Calu3 (cell line): ENCODE results near the gene C10orf62. TPM values are rescaled to one million over a fixed set of nuclear protein-coding genes. Genes with fewer than 3 reads are reported as not detected.

Source experiments
- BruUV-seq: library from RNA; stranded (reverse); fragments of 400-500 nt; replicated peaks from 2 replicates; lab custom pipeline; 2021; lab: Mats Ljungman, UMichigan
- CTCF ChIA-PET: fragments of 300-600 bp; sonication (Branson Sonifier 250); formaldehyde crosslinking; loops from one replicate; lab custom pipeline; 2022; ENCODE audit warnings: antibody characterized with exemption; lab: Charles Lee
- DNase-seq: peaks from one replicate; pipeline ENCODE4 v3.0.0; 2022
- H3K27ac Mint-ChIP-seq: one replicate; pipeline ENCODE4 v1.8.0; 2022; ENCODE audit warnings: mixed read lengths; ENCODE audit not compliant: unreplicated experiment
- H3K27me3 Mint-ChIP-seq: one replicate; pipeline ENCODE4 v1.8.0; 2022; ENCODE audit warnings: mixed read lengths; ENCODE audit not compliant: unreplicated experiment
- H3K36me3 Mint-ChIP-seq: one replicate; pipeline ENCODE4 v1.8.0; 2022; ENCODE audit warnings: mild to moderate bottlenecking, moderate library complexity, mixed read lengths; ENCODE audit not compliant: insufficient read depth, unreplicated experiment
- H3K4me1 Mint-ChIP-seq: one replicate; pipeline ENCODE4 v1.8.0; 2022; ENCODE audit warnings: mild to moderate bottlenecking, low read depth, mixed read lengths; ENCODE audit not compliant: unreplicated experiment
- H3K4me3 Mint-ChIP-seq: one replicate; pipeline ENCODE4 v1.8.0; 2022; ENCODE audit warnings: mild to moderate bottlenecking, low read depth, moderate library complexity, mixed read lengths; ENCODE audit not compliant: unreplicated experiment
- H3K9me3 Mint-ChIP-seq: one replicate; pipeline ENCODE4 v1.8.0; 2022; ENCODE audit warnings: low read depth, mixed read lengths; ENCODE audit not compliant: unreplicated experiment
- intact Hi-C: fragments of 100-400 bp; cut with micrococcal nuclease; formaldehyde crosslinking; loops from one replicate; pipeline ENCODE4 v1.10.0; 2022; ENCODE audit not compliant: unreplicated experiment
- total RNA-seq: library from RNA; stranded (reverse); gene quantifications from 2 replicates; pipeline ENCODE4 v1.2.3, GENCODE V29; 2022
- TF ChIP-seq, protein P1 (sequence below): fragments of 200-600 bp; IDR thresholded peaks from one replicate; pipeline ENCODE4 v1.8.0; 2022; ENCODE audit warnings: antibody characterized with exemption; ENCODE audit not compliant: unreplicated experiment

Gene C10orf62
- total RNA-seq, 1 experiment from 2014 or later: 1.5 TPM

DNA sequence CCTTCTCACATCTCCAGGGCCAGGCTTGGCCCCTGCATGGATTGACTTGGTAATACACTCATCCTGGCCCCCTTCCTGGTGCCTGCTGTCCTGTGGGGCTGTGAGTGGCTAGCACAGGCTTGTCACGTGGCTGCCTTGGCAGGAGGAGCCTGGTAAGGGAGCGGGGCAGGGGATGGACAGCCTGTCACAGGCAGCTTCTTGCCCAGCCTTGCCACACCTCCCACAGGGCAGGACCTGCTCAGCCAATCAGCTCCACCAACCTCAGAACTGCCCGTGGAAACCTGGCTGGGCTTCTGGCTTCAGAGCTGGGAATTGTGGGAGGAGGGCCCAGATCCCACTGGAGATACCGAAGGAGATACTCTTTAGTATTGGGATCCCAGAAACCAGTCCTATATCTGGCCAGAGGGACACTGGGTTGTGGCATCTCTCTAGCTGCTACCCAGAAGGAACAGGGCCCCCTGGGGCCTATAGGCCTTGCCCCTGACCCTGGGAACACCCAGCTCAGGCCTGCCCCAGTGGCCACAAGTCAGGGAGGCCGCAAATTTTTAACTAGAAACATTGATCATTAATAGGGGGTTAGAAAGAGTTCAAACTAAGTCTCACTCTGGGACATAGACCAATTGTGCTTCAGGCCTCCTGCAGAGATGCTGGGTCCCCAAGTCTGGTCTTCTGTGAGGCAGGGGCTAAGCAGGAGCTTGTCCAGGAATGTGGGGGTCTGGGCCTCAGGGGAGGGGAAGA, 5.3 kb upstream of the C10orf62 start, which contains the start of gene HOGA1:
Gene HOGA1, plus strand, starts transcription at position 330 of the 738 bp plus-strand sequence. Its CDS starts 315 bp downstream, at position 645.
- peaks cover 8% of the 10 kb centered on the region for H3K36me3 Mint-ChIP-seq
- no peaks in the 10 kb centered on the region for H3K27me3 Mint-ChIP-seq
- BruUV-seq: no TSS peak
- CTCF ChIA-PET: interaction anchor here (0.6 to 3.1 kb wide), 7 partner anchors 9 to 1012 kb away, joined by 3 to 21 read pairs (median 4); partner anchors contain the start of gene ANKRD2
- H3K4me3 Mint-ChIP-seq: peak within 1 kb of the TSS; percentile 71
- H3K27ac Mint-ChIP-seq: peak within 1 kb of the TSS; percentile 88
- peak; percentile 88 for DNase-seq
- intact Hi-C loops: no loop called here
- no peaks in the 10 kb centered on the region for H3K9me3 Mint-ChIP-seq
- TF ChIP-seq, protein P1, sequence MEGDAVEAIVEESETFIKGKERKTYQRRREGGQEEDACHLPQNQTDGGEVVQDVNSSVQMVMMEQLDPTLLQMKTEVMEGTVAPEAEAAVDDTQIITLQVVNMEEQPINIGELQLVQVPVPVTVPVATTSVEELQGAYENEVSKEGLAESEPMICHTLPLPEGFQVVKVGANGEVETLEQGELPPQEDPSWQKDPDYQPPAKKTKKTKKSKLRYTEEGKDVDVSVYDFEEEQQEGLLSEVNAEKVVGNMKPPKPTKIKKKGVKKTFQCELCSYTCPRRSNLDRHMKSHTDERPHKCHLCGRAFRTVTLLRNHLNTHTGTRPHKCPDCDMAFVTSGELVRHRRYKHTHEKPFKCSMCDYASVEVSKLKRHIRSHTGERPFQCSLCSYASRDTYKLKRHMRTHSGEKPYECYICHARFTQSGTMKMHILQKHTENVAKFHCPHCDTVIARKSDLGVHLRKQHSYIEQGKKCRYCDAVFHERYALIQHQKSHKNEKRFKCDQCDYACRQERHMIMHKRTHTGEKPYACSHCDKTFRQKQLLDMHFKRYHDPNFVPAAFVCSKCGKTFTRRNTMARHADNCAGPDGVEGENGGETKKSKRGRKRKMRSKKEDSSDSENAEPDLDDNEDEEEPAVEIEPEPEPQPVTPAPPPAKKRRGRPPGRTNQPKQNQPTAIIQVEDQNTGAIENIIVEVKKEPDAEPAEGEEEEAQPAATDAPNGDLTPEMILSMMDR: no peak
- H3K4me1 Mint-ChIP-seq: peaks cover 44% of the 10 kb centered on the region

DNA sequence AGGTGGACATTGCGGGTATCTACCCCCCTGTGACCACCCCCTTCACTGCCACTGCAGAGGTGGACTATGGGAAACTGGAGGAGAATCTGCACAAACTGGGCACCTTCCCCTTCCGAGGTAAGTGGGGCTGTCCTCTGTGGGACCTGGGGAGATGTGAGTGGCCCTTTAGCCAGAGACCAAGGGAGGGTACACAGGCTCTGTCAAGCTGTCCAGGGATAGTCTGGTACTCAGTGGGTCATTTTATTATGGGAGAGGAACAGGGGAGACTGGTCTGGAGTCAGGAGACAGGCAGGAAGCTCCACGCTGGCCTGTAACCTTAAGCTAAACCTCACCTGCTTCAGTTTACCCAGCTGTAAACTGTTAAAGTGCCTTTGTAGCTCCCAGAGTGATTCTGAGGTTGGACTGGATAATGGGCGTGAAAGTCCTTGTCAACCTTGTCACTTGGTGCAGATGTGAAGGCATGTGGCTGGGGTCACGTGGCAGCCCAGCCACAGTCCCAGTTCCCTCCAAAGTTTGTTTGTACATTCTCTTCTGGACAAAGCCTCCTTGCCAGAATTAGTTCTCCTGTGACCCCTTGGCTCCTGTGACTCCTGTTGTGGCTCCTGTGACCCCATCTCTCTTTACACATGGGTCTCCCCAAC, 4.6 kb upstream of the C10orf62 start:
- peak overlapping the region; percentile 71 for H3K4me3 Mint-ChIP-seq
- intact Hi-C loops: no loop called here
- TF ChIP-seq, protein P1: no peak
- DNase-seq: no peak
- TSS peak; percentile 47 for BruUV-seq
- no peaks in the 10 kb centered on the region for H3K27me3 Mint-ChIP-seq
- H3K36me3 Mint-ChIP-seq: peaks cover 8% of the 10 kb centered on the region
- peaks cover 42% of the 10 kb centered on the region for H3K4me1 Mint-ChIP-seq
- H3K27ac Mint-ChIP-seq: peak overlapping the region; percentile 88
- CTCF ChIA-PET: interaction anchor here (1.7 to 3.1 kb wide), 2 partner anchors 11 to 13 kb away, joined by 4 to 21 read pairs; partner anchors contain the start of gene ANKRD2
- no peaks in the 10 kb centered on the region for H3K9me3 Mint-ChIP-seq

DNA sequence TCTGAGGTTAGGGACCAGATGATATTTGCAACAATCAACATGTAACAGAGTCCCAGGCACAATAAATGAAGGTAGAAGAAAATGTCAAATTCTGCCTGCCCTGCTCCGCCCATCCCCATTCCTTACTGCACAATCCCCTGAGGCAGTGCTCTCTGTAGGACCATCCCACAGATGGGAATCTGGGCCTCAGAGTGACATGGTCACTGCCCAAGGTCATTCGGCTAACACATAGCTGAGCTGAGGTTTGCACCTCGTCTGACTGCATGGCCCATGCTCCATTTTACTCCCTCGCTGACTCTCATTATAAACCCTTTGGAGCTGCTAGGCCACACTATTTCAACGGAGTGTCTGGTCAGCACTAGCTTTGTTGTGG, 4.1 kb upstream of the C10orf62 start:
- peaks cover 8% of the 10 kb centered on the region for H3K36me3 Mint-ChIP-seq
- CTCF ChIA-PET: interaction anchor here (1.7 to 3.1 kb wide), 2 partner anchors 11 to 13 kb away, joined by 4 to 21 read pairs; partner anchors contain the start of gene ANKRD2

DNA sequence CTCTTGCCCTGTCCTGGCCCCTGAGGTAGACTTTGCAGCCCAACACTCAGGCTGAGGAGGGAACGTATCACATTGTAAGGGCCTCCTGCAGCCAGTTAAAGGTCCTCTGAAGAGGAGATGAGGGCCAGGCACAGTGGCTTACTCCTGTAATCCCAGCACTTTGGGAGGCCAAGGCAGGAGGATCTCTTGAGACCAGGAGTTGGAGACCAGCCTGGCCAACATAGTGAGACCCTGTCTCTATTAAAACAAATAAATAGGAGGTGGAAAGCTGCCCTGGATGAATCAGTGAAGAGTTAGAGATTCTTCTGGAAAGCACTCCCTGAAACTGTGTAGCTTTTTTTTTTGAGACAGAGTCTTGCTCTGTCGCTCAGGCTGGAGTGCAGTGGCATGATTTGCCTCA, 2.3 kb upstream of the C10orf62 start:
- peaks cover 33% of the 10 kb centered on the region for H3K4me1 Mint-ChIP-seq
- intact Hi-C loops: no loop called here
- no TSS peak for BruUV-seq
- H3K27me3 Mint-ChIP-seq: no peaks in the 10 kb centered on the region
- no peak overlapping the region for H3K4me3 Mint-ChIP-seq
- no peak for DNase-seq
- CTCF ChIA-PET: no interaction called here
- H3K27ac Mint-ChIP-seq: no peak overlapping the region
- peaks cover 8% of the 10 kb centered on the region for H3K36me3 Mint-ChIP-seq
- TF ChIP-seq, protein P1: no peak
- H3K9me3 Mint-ChIP-seq: no peaks in the 10 kb centered on the region

More for the DNA sequence above, 4.1 kb upstream of the C10orf62 start:
- H3K27ac Mint-ChIP-seq: no peak overlapping the region
- intact Hi-C loops: no loop called here
- TF ChIP-seq, protein P1: no peak
- H3K27me3 Mint-ChIP-seq: no peaks in the 10 kb centered on the region
- DNase-seq: no peak
- H3K4me1 Mint-ChIP-seq: peaks cover 37% of the 10 kb centered on the region
- peak overlapping the region; percentile 71 for H3K4me3 Mint-ChIP-seq
- no peaks in the 10 kb centered on the region for H3K9me3 Mint-ChIP-seq
- no TSS peak for BruUV-seq
